Midbrain (tissue), 1 donor: ENCODE results near the gene DSCAML1.

Experiments
- DNase-seq: peaks from one replicate; lab custom pipeline; 2025; lab: John Stamatoyannopoulos, UW

Gene DSCAML1

DNA sequence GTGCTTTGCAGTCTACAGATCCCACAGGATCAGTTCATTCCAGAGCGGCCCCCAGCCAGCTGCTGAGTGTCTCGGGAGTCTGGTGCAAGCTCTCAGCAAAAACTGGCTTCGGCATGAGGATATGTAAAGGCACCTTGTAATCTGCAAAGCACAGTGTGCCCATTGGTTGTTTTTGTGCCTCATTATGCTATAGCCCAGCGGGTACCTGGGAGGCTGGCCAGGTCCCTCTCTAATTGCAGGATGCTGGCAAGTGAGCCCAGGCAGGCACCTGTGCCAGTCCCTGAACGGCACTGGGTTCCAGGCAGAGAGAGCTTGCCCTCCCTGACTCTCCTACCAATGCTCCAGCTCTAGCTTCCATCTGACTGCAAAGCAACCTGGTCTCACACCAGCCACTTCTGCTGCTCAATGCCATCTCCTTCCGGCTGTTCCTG lies 128.7 kb downstream of the DSCAML1 start:
- DNase-seq, result no peak

DNA sequence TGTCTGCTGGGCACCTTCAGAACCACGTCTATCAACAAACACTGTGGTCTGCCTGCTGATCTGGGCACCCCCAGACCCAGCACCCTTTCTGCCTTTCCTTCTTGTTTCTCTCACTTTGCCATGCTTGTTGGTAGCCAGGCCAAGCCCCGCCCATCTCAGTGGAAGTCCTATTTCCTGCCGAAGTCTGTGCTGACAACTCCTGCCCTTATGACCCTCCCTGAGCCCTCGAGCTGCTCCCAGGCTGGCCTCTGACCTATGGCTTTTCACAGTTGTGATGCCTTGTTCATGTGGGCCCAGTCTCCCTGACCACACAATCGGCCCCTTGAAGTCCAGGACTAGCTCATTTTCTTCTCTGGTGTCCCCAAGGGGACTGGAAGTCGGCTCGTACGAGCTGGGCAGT lies 132.1 kb downstream of the DSCAML1 start:
- no peak for DNase-seq

DNA sequence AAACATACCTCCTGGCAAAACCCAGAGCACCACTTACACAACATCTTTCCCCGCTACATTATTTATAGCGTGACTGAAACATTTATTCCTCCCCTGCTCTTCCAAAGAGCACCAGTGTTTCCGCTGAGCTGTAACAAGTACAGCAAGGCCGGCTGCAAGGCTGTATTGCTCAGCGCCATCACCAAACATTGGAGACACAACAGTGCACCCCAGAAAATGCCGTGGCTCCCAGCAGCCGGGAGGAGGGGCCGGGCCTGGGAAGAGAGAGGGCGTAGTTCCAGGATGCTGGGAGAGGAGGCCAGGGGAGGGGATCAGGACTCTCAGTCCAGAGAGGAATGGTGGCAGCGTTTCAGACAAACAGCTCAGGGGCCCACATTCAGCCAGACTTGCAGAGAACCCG lies 133.2 kb downstream of the DSCAML1 start:
- DNase-seq, result peak; percentile 64

- DNase-seq, result peak; percentile 69
These were observed 133.6 kb downstream of the DSCAML1 start for GRCh38 chr11:117663414-117663813.

DNA sequence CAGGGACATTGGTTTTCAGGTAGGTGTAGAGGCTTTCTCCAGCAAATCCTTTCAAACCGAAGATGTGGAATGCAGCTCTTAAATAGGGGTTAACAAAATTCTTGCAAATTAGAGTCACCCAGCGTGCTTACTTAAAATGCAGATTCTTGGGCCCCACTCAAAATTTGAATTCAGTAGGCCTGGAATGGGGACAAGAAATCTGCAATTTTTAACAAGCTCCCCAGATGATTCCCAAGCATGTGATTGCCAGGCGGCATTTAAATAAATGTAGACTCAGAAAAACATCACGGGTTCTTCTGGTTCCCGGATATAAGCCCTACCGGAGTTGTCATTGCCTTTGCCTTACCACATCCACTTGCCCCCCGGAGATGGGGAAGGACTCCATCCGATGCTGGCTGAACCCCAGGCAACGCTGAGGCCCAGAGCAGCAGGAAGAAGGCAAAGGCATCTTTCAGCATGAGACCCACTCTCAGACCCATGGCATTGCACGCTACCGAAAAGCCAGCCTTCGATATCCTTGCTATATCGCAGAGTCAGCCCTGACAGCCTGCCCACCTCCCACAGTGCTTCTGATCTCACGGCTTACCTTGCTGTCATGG lies 134.2 kb downstream of the DSCAML1 start:
- DNase-seq, result no peak

DNA sequence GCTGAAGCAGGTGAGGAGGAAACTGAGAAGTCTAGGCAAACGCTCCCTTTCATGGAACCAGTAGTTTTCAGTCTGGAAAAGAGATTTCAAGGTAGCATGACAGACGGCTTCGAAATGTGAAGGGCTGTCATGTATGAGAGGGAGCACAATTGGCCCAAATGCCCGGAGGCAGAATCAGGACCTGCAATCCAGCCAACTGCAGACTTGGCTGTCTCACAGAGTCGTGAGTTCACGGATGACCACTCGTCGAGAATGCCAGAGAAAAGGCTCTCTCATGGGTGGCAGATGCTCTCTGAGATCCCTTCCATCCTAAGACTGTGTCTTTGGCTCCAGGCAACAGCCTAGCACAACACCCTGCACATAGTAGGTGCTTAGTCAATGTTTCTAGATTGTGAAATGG lies 134.8 kb downstream of the DSCAML1 start:
- DNase-seq, result no peak

GRCh38 chr11:117658809-117659208 lies 138.2 kb downstream of the DSCAML1 start:
- DNase-seq, result no peak

GRCh38 chr11:117657794-117658193 lies 139.2 kb downstream of the DSCAML1 start:
- peak; percentile 76 for DNase-seq

GRCh38 chr11:117654281-117655255 lies 142.4 kb downstream of the DSCAML1 start:
- no peak for DNase-seq

- DNase-seq, result no peak
These were observed 144.5 kb downstream of the DSCAML1 start for GRCh38 chr11:117652521-117652920.

GRCh38 chr11:117649296-117650055 lies 147.5 kb downstream of the DSCAML1 start:
- no peak for DNase-seq

- no peak for DNase-seq
These were observed 149.1 kb downstream of the DSCAML1 start for GRCh38 chr11:117647872-117648271.

DNA sequence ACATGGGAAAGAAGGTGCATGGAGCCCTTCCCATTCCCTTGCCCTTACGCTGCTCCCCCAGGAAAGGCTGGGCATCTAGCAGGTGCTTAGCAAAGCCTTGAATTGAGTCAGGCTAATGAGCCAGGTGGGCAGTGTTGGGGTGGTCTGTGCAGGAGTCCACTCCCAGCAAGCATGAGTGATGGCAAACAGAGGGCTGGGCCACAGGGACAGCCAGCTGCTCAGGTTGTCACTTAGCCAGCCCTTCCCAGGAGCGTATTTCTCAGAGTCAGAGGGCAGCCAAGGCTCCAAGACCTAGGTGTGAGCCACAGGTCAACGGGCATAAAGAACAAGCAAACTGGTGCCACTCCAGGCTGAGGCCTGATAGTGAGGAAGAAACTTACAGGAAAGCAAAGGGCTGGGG lies 149.8 kb downstream of the DSCAML1 start:
- DNase-seq, result no peak

DNA sequence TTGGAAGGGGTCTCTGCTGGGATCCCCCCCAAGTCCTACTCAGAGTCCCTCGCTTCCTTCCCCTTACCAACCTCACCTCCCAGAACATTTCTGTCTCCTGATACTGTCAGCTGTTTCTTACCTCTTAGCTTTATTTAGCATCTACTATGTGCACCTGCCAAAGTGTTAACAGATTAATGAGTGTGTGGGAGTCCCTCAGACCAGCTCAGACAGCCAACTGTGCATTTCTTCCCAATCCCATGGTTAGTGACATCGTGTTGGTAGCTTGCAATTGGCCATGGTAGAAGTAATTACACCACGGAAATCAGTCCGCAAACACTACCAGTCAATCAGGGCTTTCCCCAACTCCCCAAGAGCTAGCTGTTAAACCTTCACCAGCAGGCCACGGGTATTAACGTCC lies 150.6 kb downstream of the DSCAML1 start:
- DNase-seq, result no peak

- no peak for DNase-seq
These were observed 152.4 kb downstream of the DSCAML1 start for GRCh38 chr11:117644403-117645155.

DNA sequence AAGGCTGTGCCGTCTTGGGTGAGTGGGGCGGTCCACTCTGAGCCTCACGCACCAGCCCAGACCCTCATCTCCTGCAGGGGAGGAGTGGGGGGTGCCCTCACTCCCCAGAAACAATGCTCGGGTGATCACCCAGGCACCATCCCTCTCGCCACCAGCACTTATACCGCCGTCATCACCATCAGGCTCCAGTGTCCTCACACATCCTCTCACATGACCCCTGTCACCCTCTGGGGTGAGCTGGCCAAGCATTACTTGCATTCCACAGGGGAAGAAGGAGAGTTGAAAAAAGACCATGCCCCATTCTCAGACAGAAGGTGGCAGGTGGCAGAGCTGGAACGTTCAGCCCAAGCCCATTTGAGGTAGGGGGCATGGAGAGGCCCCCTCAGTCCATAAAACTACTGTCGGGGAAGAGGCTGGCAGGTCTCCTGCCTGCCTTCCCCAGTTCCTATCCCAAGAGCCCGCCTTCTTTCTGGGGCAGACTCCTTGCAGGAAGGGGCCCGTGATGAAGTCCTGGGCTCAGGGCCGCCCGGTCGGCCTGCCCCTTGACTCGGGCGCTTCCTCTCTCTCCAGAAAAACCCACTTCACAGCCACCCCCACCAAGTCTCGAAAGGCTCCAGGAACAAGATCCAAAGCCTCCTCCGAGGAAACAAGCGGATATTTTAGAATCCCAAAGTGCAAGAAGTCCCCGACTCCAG lies 153.3 kb downstream of the DSCAML1 start:
- no peak for DNase-seq

- no peak for DNase-seq
These were observed 154.2 kb downstream of the DSCAML1 start for GRCh38 chr11:117642835-117643234.

DNA sequence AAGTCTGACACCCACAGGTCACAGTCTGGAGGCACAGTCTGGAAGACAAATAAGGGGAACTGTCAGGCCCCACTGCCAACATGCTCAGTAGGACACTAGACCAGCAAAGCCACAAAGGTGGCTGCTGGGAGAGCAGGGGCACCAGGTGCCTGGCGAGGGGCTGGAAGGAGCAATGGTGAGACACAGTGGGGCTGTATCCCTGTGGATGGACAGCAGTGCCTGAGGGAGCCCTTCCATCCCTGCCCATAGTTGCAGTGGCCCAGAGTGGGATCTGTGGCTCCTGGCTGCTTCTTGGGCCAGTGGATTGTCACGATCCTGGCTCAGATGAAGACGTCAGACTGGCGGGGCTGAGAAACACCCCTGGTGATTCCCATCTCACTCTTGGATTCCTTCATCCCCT lies 154.6 kb downstream of the DSCAML1 start:
- DNase-seq, result no peak

- peak; percentile 91 for DNase-seq
These were observed 155.8 kb downstream of the DSCAML1 start for GRCh38 chr11:117641008-117641915.

GRCh38 chr11:117640041-117640440 lies 157.0 kb downstream of the DSCAML1 start:
- no peak for DNase-seq
